Measurements from ENCODE around the gene DNAAF9. TPM values are rescaled to one million over a fixed set of nuclear protein-coding genes. Genes with fewer than 3 reads are reported as not detected.
A peak's percentile ranks its signal among the peaks of the same experiment; 100 is the strongest.

DNAAF9 gene
- total RNA-seq, 4 donors from 2014 or later: 6.9 to 14.5 (median 8.9) TPM

DNA sequence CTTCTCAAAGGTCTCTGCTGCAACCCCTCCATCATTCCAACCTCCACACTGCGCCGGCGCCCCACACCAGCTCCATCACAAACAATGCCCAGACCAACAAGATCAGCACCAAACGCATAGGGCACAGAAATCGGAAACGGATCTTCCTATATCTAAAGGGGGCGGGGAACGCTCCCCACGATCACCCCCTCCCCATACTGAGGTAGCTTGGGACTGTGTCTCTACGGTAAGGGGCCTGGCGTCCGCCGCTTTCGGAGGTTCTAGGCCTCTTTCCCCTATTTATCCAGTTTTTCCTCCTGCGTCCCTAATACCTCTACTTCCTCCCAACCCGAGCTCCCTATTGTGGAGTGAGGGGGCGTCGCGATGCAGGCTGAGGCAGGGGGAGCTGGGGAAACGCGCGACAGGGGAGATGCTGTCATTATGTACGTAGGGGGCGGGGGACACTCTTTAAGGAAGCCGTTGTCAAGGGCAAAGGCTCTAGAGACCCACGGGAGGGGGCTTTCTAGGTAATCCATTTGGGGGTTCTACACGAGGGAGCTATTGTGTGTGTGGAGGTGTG, 909 bp downstream of the DNAAF9 start:
- Histone ChIP-seq H3K27me3 (no peaks in the 10 kb centered on the region), H3K4me1 (peaks cover 10 to 45% (median 21%) of the 10 kb centered on the region in 3 donors), H3K4me3 (peak overlapping the region; percentile 72 to 98 (median 96)), H3K27ac (peak overlapping the region; percentile 91 to 99 (median 98)), H3K36me3 (no peaks in the 10 kb centered on the region), H3K9me3 (no peaks in the 10 kb centered on the region)
- intact Hi-C loops (cut with DNase I): no loop called here
- 4 to 8% methylated on average over 16 to 18 of the region's 27 CpGs for WGBS, 2 donors
- TF ChIP-seq POLR2A (IDR thresholded peaks at IDR 0.05): no peak
- TF ChIP-seq, protein P1, sequence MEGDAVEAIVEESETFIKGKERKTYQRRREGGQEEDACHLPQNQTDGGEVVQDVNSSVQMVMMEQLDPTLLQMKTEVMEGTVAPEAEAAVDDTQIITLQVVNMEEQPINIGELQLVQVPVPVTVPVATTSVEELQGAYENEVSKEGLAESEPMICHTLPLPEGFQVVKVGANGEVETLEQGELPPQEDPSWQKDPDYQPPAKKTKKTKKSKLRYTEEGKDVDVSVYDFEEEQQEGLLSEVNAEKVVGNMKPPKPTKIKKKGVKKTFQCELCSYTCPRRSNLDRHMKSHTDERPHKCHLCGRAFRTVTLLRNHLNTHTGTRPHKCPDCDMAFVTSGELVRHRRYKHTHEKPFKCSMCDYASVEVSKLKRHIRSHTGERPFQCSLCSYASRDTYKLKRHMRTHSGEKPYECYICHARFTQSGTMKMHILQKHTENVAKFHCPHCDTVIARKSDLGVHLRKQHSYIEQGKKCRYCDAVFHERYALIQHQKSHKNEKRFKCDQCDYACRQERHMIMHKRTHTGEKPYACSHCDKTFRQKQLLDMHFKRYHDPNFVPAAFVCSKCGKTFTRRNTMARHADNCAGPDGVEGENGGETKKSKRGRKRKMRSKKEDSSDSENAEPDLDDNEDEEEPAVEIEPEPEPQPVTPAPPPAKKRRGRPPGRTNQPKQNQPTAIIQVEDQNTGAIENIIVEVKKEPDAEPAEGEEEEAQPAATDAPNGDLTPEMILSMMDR (IDR thresholded peaks at IDR 0.05): no peak
- DNase-seq: no peak

DNA sequence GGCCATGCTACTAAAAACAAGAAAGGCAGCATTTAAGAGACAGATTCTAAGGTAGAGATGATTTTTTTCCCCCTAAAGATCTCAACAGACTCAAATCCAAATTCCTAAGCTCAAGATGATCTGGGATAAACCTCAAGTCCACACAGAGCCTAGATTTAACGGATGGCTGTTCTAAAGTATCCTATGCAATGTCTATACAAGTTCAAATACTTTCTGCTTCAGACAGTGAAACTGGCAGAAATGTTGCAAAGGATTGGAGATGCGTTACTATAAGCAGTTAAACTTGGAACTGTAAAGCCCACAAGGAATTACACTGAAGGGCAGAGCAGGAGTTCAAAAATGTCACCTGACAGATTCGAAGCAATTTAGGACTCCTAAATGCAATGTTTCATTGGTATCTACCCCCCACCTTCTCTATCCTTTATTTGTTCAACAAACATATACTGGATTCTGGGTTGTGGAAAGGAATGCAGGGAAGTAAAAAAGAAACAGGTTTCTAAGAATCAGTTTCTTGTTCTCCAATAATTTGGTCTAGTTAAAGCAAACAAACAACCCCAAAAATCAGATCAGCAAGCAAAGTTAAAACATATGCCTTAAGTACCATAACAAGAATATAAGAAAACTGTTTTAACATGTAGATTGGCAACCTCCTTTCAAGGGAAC, 1.6 kb downstream of the DNAAF9 start:
- Histone ChIP-seq H3K4me3 (peak overlapping the region; percentile 72 to 98 (median 96)), H3K27ac (peak overlapping the region; percentile 91 to 99 (median 98)), H3K27me3 (no peaks in the 10 kb centered on the region), H3K4me1 (peaks cover 10 to 52% (median 21%) of the 10 kb centered on the region in 3 donors), H3K36me3 (no peaks in the 10 kb centered on the region), H3K9me3 (no peaks in the 10 kb centered on the region)
- no peak for DNase-seq
- no peak for TF ChIP-seq POLR2A (IDR thresholded peaks at IDR 0.05)
- TF ChIP-seq, protein P1 (IDR thresholded peaks at IDR 0.05): no peak
- intact Hi-C loops (cut with DNase I): no loop called here
- WGBS, 2 donors: 8 to 21% methylated on average over 3 of the region's 3 CpGs

- TF ChIP-seq POLR2A (IDR thresholded peaks at IDR 0.05): no peak
- TF ChIP-seq, protein P1 (IDR thresholded peaks at IDR 0.05): no peak
- WGBS, 2 donors: 22 to 45% methylated on average over 2 of the region's 2 CpGs
- DNase-seq: no peak
- H3K36me3 ChIP-seq: no peaks in the 10 kb centered on the region
- intact Hi-C loops (cut with DNase I): no loop called here
- H3K4me3 ChIP-seq: no peak overlapping the region
- H3K27ac ChIP-seq: peak overlapping the region in 3 of 4 donors; percentile 12 to 97 (median 91)
- peaks cover 10 to 59% (median 21%) of the 10 kb centered on the region in 3 donors for H3K4me1 ChIP-seq
- H3K27me3 ChIP-seq: no peaks in the 10 kb centered on the region
- H3K9me3 ChIP-seq: no peaks in the 10 kb centered on the region
These were observed 2.3 kb downstream of the DNAAF9 start for GRCh38 chr20:3405139-3405538.

DNA sequence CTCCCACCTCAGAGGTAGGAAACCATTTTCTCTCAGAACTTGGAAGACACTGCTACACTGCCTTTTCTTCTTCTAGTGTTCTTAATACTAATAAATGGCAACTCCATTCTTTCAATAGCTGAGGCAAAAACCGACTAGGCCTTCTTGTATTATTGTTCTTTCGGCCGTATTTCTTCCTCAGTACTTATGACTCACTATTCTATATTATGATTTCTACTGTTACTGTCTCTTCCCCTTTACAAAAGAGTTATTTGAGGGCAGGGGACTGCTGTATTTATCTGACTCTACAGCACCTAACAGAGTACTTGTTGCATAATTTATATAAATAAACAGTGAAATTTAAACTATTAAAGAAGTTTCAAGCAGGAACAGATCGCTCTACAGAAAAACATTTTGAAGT, 3.1 kb downstream of the DNAAF9 start:
- H3K4me1 ChIP-seq: peaks cover 10 to 65% (median 21%) of the 10 kb centered on the region in 3 donors
- no peak overlapping the region for H3K27ac ChIP-seq
- no peaks in the 10 kb centered on the region for H3K27me3 ChIP-seq
- no peak overlapping the region for H3K4me3 ChIP-seq
- no peaks in the 10 kb centered on the region for H3K36me3 ChIP-seq
- intact Hi-C loops (cut with DNase I): no loop called here
- H3K9me3 ChIP-seq: no peaks in the 10 kb centered on the region
- no peak for TF ChIP-seq POLR2A (IDR thresholded peaks at IDR 0.05)
- TF ChIP-seq, protein P1 (IDR thresholded peaks at IDR 0.05): no peak
- WGBS, 2 donors: 54 to 55% methylated on average over 4 of the region's 4 CpGs
- no peak for DNase-seq

GRCh38 chr20:3403741-3404140, 3.7 kb downstream of the DNAAF9 start:
- 93 to 98% methylated on average over 2 of the region's 2 CpGs for WGBS, 2 donors
- intact Hi-C loops (cut with DNase I): no loop called here
- Histone ChIP-seq H3K9me3 (no peaks in the 10 kb centered on the region), H3K36me3 (no peaks in the 10 kb centered on the region), H3K4me3 (no peak overlapping the region), H3K27me3 (no peaks in the 10 kb centered on the region), H3K27ac (no peak overlapping the region), H3K4me1 (peaks cover 10 to 62% (median 18%) of the 10 kb centered on the region in 3 donors)
- TF ChIP-seq POLR2A (IDR thresholded peaks at IDR 0.05): no peak
- TF ChIP-seq, protein P1 (IDR thresholded peaks at IDR 0.05): no peak
- DNase-seq: no peak

Measured in esophagus squamous epithelium (tissue), 5 donors.